ENCODE data around the gene BCL2. TPM values are rescaled to one million over a fixed set of nuclear protein-coding genes. Genes with fewer than 3 reads are reported as not detected.

BCL2 gene
- total RNA-seq, 1 experiment from 2014 or later: 1.3 TPM

DNA sequence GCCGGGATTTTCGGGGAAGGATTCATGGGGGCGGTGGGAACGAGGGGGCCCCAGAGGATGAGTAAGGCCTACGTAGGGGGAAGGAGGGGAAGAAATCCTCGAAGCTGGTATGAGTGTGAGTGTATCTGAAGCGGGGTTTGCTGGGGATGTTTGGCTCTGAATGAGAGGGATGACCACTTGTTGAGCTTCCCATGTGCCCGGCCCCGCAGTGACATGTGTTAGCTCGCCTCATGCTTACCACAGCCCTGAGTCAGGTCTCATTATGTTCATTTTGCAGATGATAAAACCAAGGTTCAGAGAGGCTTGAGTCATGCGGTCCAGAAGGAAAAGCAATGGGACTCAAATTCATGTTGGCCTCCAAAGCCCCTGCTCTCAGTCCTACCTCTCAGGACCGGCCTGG is 214.7 kb downstream of the BCL2 start:
- no peak overlapping the region for H2BK120ac ChIP-seq (ENCODE audit: low read depth, low read length, poor library complexity, severe bottlenecking)
- H3K23ac ChIP-seq (ENCODE audit: insufficient read length, low read depth, low read length): no peak overlapping the region
- H3K23me2 ChIP-seq (ENCODE audit: insufficient read length, low read depth, low read length, poor library complexity, severe bottlenecking): no peaks in the 10 kb centered on the region
- Mint-ChIP-seq H3K4me3 (no peak overlapping the region), H3K36me3 (ENCODE audit: insufficient read depth in 1 of 3, low read depth in 3 of 3) (peaks cover 0 to 4% (median 3%) of the 10 kb centered on the region in 3 experiments; a peak in 5 of 7 replicates), H3K27me3 (ENCODE audit: low read depth) (no peaks in the 10 kb centered on the region), H3K9me3 (peaks cover 3% of the 10 kb centered on the region in 2 experiments; a peak in 3 of 5 replicates), H3K4me1 (peaks cover 4 to 17% of the 10 kb centered on the region in 2 experiments), H3K27ac (no peak overlapping the region)
- no peak overlapping the region for H2BK12ac ChIP-seq (ENCODE audit: insufficient read length, low read depth, low read length)
- no peaks in the 10 kb centered on the region for H3K9me3 ChIP-seq (ENCODE audit: control insufficient read depth, low read depth, low read length)
- no peak overlapping the region for H3K4me2 ChIP-seq (ENCODE audit: insufficient read depth, insufficient read length, low read length)
- TF ChIP-seq, protein P1, sequence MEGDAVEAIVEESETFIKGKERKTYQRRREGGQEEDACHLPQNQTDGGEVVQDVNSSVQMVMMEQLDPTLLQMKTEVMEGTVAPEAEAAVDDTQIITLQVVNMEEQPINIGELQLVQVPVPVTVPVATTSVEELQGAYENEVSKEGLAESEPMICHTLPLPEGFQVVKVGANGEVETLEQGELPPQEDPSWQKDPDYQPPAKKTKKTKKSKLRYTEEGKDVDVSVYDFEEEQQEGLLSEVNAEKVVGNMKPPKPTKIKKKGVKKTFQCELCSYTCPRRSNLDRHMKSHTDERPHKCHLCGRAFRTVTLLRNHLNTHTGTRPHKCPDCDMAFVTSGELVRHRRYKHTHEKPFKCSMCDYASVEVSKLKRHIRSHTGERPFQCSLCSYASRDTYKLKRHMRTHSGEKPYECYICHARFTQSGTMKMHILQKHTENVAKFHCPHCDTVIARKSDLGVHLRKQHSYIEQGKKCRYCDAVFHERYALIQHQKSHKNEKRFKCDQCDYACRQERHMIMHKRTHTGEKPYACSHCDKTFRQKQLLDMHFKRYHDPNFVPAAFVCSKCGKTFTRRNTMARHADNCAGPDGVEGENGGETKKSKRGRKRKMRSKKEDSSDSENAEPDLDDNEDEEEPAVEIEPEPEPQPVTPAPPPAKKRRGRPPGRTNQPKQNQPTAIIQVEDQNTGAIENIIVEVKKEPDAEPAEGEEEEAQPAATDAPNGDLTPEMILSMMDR (conservative IDR thresholded peaks at IDR 0.05): no peak
- no peaks in the 10 kb centered on the region for H3K79me1 ChIP-seq (ENCODE audit: insufficient read depth, low read depth, low read length, poor library complexity, severe bottlenecking)
- H3K27me3 ChIP-seq (ENCODE audit: insufficient read depth, low read length): no peaks in the 10 kb centered on the region
- H3K9ac ChIP-seq (ENCODE audit: extremely low read depth, insufficient read length, low read length): no peak overlapping the region
- H2BK20ac ChIP-seq (ENCODE audit: low read depth, low read length, poor library complexity, severe bottlenecking): no peak overlapping the region
- no peak overlapping the region for H3K14ac ChIP-seq (ENCODE audit: insufficient read depth, low read length)
- no peak overlapping the region for H2BK5ac ChIP-seq (ENCODE audit: insufficient read length, low read length)
- no peak overlapping the region for H3K18ac ChIP-seq (ENCODE audit: insufficient read length, low read depth, low read length)
- no peak overlapping the region for H4K5ac ChIP-seq (ENCODE audit: insufficient read length, low read depth, low read length)
- H4K8ac ChIP-seq (replicated peaks; ENCODE audit: insufficient read length, low read depth, low read length): no peak overlapping the region
- no peak overlapping the region for H2AFZ ChIP-seq (ENCODE audit: low read length)
- no peaks in the 10 kb centered on the region; the same call in 1 of the 2 replicates for H3K4me1 ChIP-seq (ENCODE audit: insufficient read depth, low read length)
- no peak overlapping the region for H3K27ac ChIP-seq (ENCODE audit: insufficient read length, low read depth, low read length)
- H2BK15ac ChIP-seq (ENCODE audit: low read depth, low read length): no peak overlapping the region
- no peak overlapping the region for H2AK5ac ChIP-seq (ENCODE audit: insufficient read length, low read length)
- H3K56ac ChIP-seq (ENCODE audit: insufficient read length, low read depth, low read length): no peak overlapping the region
- no CpG with 5 or more reads among the region's 12 CpGs for WGBS (ENCODE audit: extremely low coverage, insufficient read length, low lambda C conversion rate)
- no peak overlapping the region for H3K4ac ChIP-seq (ENCODE audit: low read depth, low read length)
- H3T11ph ChIP-seq (ENCODE audit: low read length): no peak overlapping the region
- no peak overlapping the region for H4K91ac ChIP-seq (ENCODE audit: insufficient read length, low read depth, low read length)
- H4K20me1 ChIP-seq (ENCODE audit: control insufficient read depth, insufficient read depth, insufficient read length): no peaks in the 10 kb centered on the region
- DNase-seq: no peak
- no peaks in the 10 kb centered on the region for H3K79me2 ChIP-seq (ENCODE audit: insufficient read depth, low read length)

Measured in H9 (cell line).